ENCODE results near the gene RIN3. TPM values are rescaled to one million over a fixed set of nuclear protein-coding genes. Genes with fewer than 3 reads are reported as not detected.

The RIN3 gene
- total and polyA plus RNA-seq, 2 of the 4 experiments (the other 2 are of a cell fraction), result 2.5 to 11.1 TPM

- H3K79me1 ChIP-seq (ENCODE audit: low read depth in 1 of 2, low read length in 2 of 2), result no peaks in the 10 kb centered on the region
- no peak for TF ChIP-seq MAZ (IDR thresholded peaks at IDR 0.05; ENCODE audit: borderline replicate concordance, low read depth, low read length)
- TF ChIP-seq USF2 (IDR thresholded peaks at IDR 0.05; ENCODE audit: low read depth, low read length), result no peak
- no peak for TF ChIP-seq CHD1 (IDR thresholded peaks at IDR 0.05; ENCODE audit: low read depth, low read length)
- TF ChIP-seq RAD21 (IDR thresholded peaks at IDR 0.05; ENCODE audit: low read length), result no peak
- in situ Hi-C loops (cut with MboI; ENCODE audit: low sequenced_read_pairs), result no loop called here
- H3K9ac ChIP-seq (ENCODE audit: low read depth, low read length), result no peak overlapping the region
- H2BK15ac ChIP-seq (ENCODE audit: low read depth, low read length), result no peak overlapping the region; the same call in 2 of the 3 replicates
- ChIA-PET POLR2A (ENCODE audit: unreplicated experiment) (no interaction called here), CTCF (no interaction called here)
- intact Hi-C loops (cut with micrococcal nuclease), result no loop called here
- H3K4me1 ChIP-seq (ENCODE audit: control insufficient read depth, insufficient read depth, low read length), result peaks cover 9% of the 10 kb centered on the region; the same call in 1 of the 2 replicates
- dilution Hi-C loops (cut with HindIII; ENCODE audit: low sequenced_read_pairs, unreplicated experiment), result no loop called here
- BruUV-seq (replicated peaks), result no TSS peak
- no peak overlapping the region for H4K5ac ChIP-seq (ENCODE audit: low read depth, low read length)
- H2AK9ac ChIP-seq (replicated peaks; ENCODE audit: low read depth, low read length, poor library complexity), result no peak overlapping the region
- no peak overlapping the region for H3K14ac ChIP-seq (replicated peaks; ENCODE audit: low read depth, low read length)
- no peak overlapping the region for H2BK5ac ChIP-seq (ENCODE audit: low read depth, low read length, poor library complexity, severe bottlenecking)
- no peak overlapping the region for H2AK5ac ChIP-seq (ENCODE audit: low read depth, low read length)
- H3K27ac ChIP-seq (ENCODE audit: insufficient read depth, low read length), result no peak overlapping the region
- no peak overlapping the region for H4K91ac ChIP-seq (ENCODE audit: insufficient read depth, low read depth, low read length)
- no peak overlapping the region for H4K8ac ChIP-seq (ENCODE audit: low read depth in 2 of 2, low read length in 2 of 2)
- H2BK20ac ChIP-seq (ENCODE audit: low read depth, low read length), result no peak overlapping the region
- no peaks in the 10 kb centered on the region; the same call in 1 of the 2 replicates for H3K27me3 ChIP-seq (ENCODE audit: control insufficient read depth, insufficient read depth, low read length)
- no peak overlapping the region for H2BK120ac ChIP-seq (ENCODE audit: low read depth, low read length)
- 100% methylated on average over 1 of the region's 7 CpGs; no CpG with 5 or more reads in 1 of the 2 experiments for WGBS, 2 experiments (ENCODE audit: extremely low coverage in 2 of 2, insufficient read length in 1 of 2)
- H3K4me3 ChIP-seq (ENCODE audit: insufficient read depth, low read depth, low read length), result no peak overlapping the region
- H3K4ac ChIP-seq (ENCODE audit: low read depth, low read length), result no peak overlapping the region
- no peak overlapping the region for H3K23ac ChIP-seq (ENCODE audit: low read depth, low read length)
- no peaks in the 10 kb centered on the region for H4K20me1 ChIP-seq (ENCODE audit: insufficient read depth, low read length)
- H3K36me3 ChIP-seq (ENCODE audit: control insufficient read depth, insufficient read depth, low read length), result no peaks in the 10 kb centered on the region
- no peak for ATAC-seq (ENCODE audit: low read depth)
- no peaks in the 10 kb centered on the region for H3K9me3 ChIP-seq (ENCODE audit: control insufficient read depth, insufficient read depth, low read length)
- H3K9me1 ChIP-seq (ENCODE audit: insufficient read depth, low read length), result peaks cover 13% of the 10 kb centered on the region; the same call in 1 of the 2 replicates
- no peak overlapping the region for H3K56ac ChIP-seq (ENCODE audit: extremely low read depth, insufficient read depth, low read length)
- H2AFZ ChIP-seq (replicated peaks; ENCODE audit: low read length, poor library complexity), result no peak overlapping the region
- H3K18ac ChIP-seq (ENCODE audit: low read depth, low read length), result no peak overlapping the region
- no peak overlapping the region for H3K4me2 ChIP-seq (ENCODE audit: low read depth, low read length)
- DNase-seq, result no peak
Measured at GRCh38 chr14:92484132-92484823, 29.3 kb upstream of the RIN3 start.
